K562 (cell line): Measurements from ENCODE around the gene WBP1. TPM values are rescaled to one million over a fixed set of nuclear protein-coding genes. Genes with fewer than 3 reads are reported as not detected.

ENCODE experiments used
- ATF2 ChIP-seq: sonication (generic); formaldehyde crosslinking; IDR thresholded peaks from 2 replicates; pipeline ENCODE4 v1.8.1; 2022; ENCODE audit warnings: missing genetic modification reagents
- BMI1 ChIP-seq: fragments of 150-350 bp; IDR thresholded peaks from 2 replicates; pipeline ENCODE4 v1.6.1; 2014; ENCODE audit warnings: low read length
- CLOCK ChIP-seq: fragments of 250-450 bp; sonication (Bioruptor Pico); IDR thresholded peaks from 2 replicates; pipeline ENCODE4 v1.4.0; 2020; ENCODE audit warnings: mild to moderate bottlenecking, moderate library complexity, borderline replicate concordance
- CTBP1 ChIP-seq: fragments of 450-650 bp; IDR thresholded peaks from 2 replicates; pipeline ENCODE4 v1.6.1; 2016; ENCODE audit warnings: borderline replicate concordance
- E2F3 ChIP-seq: fragments of 250-450 bp; sonication (Bioruptor Pico); IDR thresholded peaks from 2 replicates; pipeline ENCODE4 v1.4.0; 2020; ENCODE audit warnings: mild to moderate bottlenecking
- FOXM1 ChIP-seq, 2 experiments: fragments of 450-650 bp in 1 of 2; sonication (generic) in 1 of 2; formaldehyde crosslinking in 1 of 2; IDR thresholded peaks; 2 replicates each; pipeline versions ENCODE4 v1.6.1 to v1.9.0; 2017 to 2022; ENCODE audit warnings: low read depth in 2 of 2, mild to moderate bottlenecking in 2 of 2, missing genetic modification reagents in 1 of 2, moderate library complexity in 1 of 2
- JUNB ChIP-seq: fragments of 450-650 bp; formaldehyde crosslinking; conservative IDR thresholded peaks from 2 replicates; pipeline ENCODE4 v1.4.0; 2020; ENCODE audit warnings: mild to moderate bottlenecking
- LEF1 ChIP-seq: fragments of 450-650 bp; IDR thresholded peaks from 2 replicates; pipeline ENCODE4 v1.6.1; 2016; ENCODE audit warnings: mild to moderate bottlenecking
- PATZ1 ChIP-seq: fragments of 250-450 bp; sonication (Bioruptor Pico); IDR thresholded peaks from 2 replicates; pipeline ENCODE4 v1.5.0; 2020; ENCODE audit warnings: mild to moderate bottlenecking, borderline replicate concordance
- PYGO2 ChIP-seq: fragments of 450-650 bp; IDR thresholded peaks from 2 replicates; pipeline ENCODE4 v1.6.1; 2016; ENCODE audit warnings: mild to moderate bottlenecking, missing genetic modification characterization, moderate library complexity, missing compliant biosample characterization
- RBM22 ChIP-seq: fragments of 200-400 bp; formaldehyde crosslinking; IDR thresholded peaks from 2 replicates; pipeline ENCODE4 v1.6.1; 2018; ENCODE audit warnings: low read length, low read depth; ENCODE audit not compliant: poor library complexity, severe bottlenecking
- RBM39 ChIP-seq: fragments of 200-400 bp; formaldehyde crosslinking; optimal IDR thresholded peaks from 2 replicates; pipeline ENCODE3; 2018; ENCODE audit warnings: low read depth, low read length
- STAT5A ChIP-seq: IDR thresholded peaks from 2 replicates; pipeline ENCODE4 v1.6.1; 2012; ENCODE audit warnings: low read length, inconsistent platforms, borderline replicate concordance
- SUPT5H ChIP-seq: fragments of 450-650 bp; IDR thresholded peaks from 2 replicates; pipeline ENCODE4 v1.6.1; 2016
- ZFX ChIP-seq: sonication (generic); formaldehyde crosslinking; IDR thresholded peaks from 2 replicates; pipeline ENCODE4 v1.8.0; 2022; ENCODE audit warnings: mild to moderate bottlenecking, missing genetic modification reagents, moderate library complexity
- ZNF699 ChIP-seq: fragments of 250-450 bp; sonication (Bioruptor Pico); IDR thresholded peaks from 2 replicates; pipeline ENCODE4 v1.8.0; 2021; ENCODE audit warnings: mild to moderate bottlenecking, moderate library complexity; ENCODE audit not compliant: insufficient replicate concordance
- ZNF766 ChIP-seq: fragments of 200-800 bp; sonication (Bioruptor generic); conservative IDR thresholded peaks from 2 replicates; pipeline ENCODE4 v1.6.1; 2016; ENCODE audit warnings: missing genetic modification characterization, missing compliant biosample characterization
- ZSCAN32 ChIP-seq: fragments of 450-650 bp; formaldehyde crosslinking; IDR thresholded peaks from 2 replicates; pipeline ENCODE4 v1.4.0; 2020; ENCODE audit warnings: mild to moderate bottlenecking, moderate library complexity
- polyA plus RNA-seq, 8 experiments: library from polyadenylated mRNA; depleted of rRNA in 4 of 8; stranded (reverse) in 5 of 8; unstranded in 3 of 8; fragments of >200 nt; fragmentation: Nextera tagmentation in 2 of 8; fragmentation: Illumina TruSeq in 1 of 8; extraction: Ambion mirVana in 2 of 8; extraction: Trizol in 1 of 8; gene quantifications; 2 replicates each; pipeline versions ENCODE4 v1.2.1 to v1.2.3, GENCODE V29; 2011 to 2014; ENCODE audit warnings: inconsistent platforms in 1 of 8, missing spikeins in 1 of 8
- total RNA-seq, 7 experiments: library from RNA; depleted of rRNA in 6 of 7; stranded (reverse); fragments of >200 nt in 6 of 7; fragmentation: Illumina TruSeq in 2 of 7; extraction: Trizol in 2 of 7; gene quantifications; 2 replicates each; pipeline versions ENCODE4 v1.2.1 to v1.2.3, GENCODE V29; 2011 to 2021; ENCODE audit warnings: low replicate concordance in 1 of 7

Gene WBP1
- total and polyA plus RNA-seq, 9 of the 15 experiments (the other 6 are each of a cell fraction or from before 2014, with no cell fraction given) = 1.9 to 27.7 (median 14.2) TPM

- TF ChIP-seq CLOCK (CRISPR knock-in tag) (no peak), STAT5A (no peak), SUPT5H (no peak), E2F3 (CRISPR knock-in tag) (0 out of 2 replicates have a peak, but pooled peaks have one; percentile 27), BMI1 (no peak), CTBP1 (peak; percentile 11), PATZ1 (no peak), RBM22 (peak; percentile 30), PYGO2 (tag) (no peak), LEF1 (no peak), ZFX (CRISPR knock-in tag) (peak; percentile 90), ZNF766 (CRISPR knock-in tag) (peak; percentile 69; the same call in 1 of the 2 replicates), ZSCAN32 (CRISPR knock-in tag) (no peak), ZNF699 (CRISPR knock-in tag) (no peak), FOXM1 (IDR thresholded peaks at IDR 0.05; ENCODE audit: low read depth) (no peak), FOXM1 (CRISPR knock-in tag; IDR thresholded peaks at IDR 0.05; ENCODE audit: low read depth) (0 out of 2 replicates have a peak, but pooled peaks have one; percentile 86), RBM39 (no peak), JUNB (CRISPR knock-in tag) (no peak), ATF2 (0 out of 2 replicates have a peak, but pooled peaks have one; percentile 32)
Observed at GRCh38 chr2:74481961-74482800, 23.9 kb downstream of the WBP1 start (continued).
